BLaER1 (cell line): ENCODE results near the gene MS4A7.
A peak's percentile ranks its signal among the peaks of the same experiment; 100 is the strongest.
"Not testable (repeated sequence)": the region's sequence is repeated elsewhere in the genome, so short reads cannot be mapped to it uniquely, and the experiment has no call there.

Experiments used
- H3K27ac ChIP-seq: shearing (Covaris generic); formaldehyde crosslinking; 2 replicates; pipeline ENCODE4 v1.8.1; 2022
- H3K27me3 ChIP-seq: shearing (Covaris generic); formaldehyde crosslinking; 2 replicates; pipeline ENCODE4 v1.8.1; 2022
- H3K36me3 ChIP-seq: shearing (Covaris generic); formaldehyde crosslinking; 2 replicates; pipeline ENCODE4 v1.8.1; 2022
- H3K4me1 ChIP-seq: shearing (Covaris generic); formaldehyde crosslinking; 2 replicates; pipeline ENCODE4 v1.8.1; 2022
- H3K4me2 ChIP-seq: shearing (Covaris generic); formaldehyde crosslinking; 2 replicates; pipeline ENCODE4 v1.8.1; 2022
- H3K4me3 ChIP-seq: shearing (Covaris generic); formaldehyde crosslinking; 2 replicates; pipeline ENCODE4 v1.8.1; 2022
- H3K9ac ChIP-seq: shearing (Covaris generic); formaldehyde crosslinking; 2 replicates; pipeline ENCODE4 v1.8.1; 2022
- H3K9me3 ChIP-seq: shearing (Covaris generic); formaldehyde crosslinking; 2 replicates; pipeline ENCODE4 v1.8.1; 2022
- H4K20me1 ChIP-seq: shearing (Covaris generic); formaldehyde crosslinking; 2 replicates; pipeline ENCODE4 v1.8.1; 2022
- Cebpa-rat ChIP-seq: shearing (Covaris generic); IDR thresholded peaks from 2 replicates; pipeline ENCODE4 v1.8.1; 2022

MS4A7 gene

DNA sequence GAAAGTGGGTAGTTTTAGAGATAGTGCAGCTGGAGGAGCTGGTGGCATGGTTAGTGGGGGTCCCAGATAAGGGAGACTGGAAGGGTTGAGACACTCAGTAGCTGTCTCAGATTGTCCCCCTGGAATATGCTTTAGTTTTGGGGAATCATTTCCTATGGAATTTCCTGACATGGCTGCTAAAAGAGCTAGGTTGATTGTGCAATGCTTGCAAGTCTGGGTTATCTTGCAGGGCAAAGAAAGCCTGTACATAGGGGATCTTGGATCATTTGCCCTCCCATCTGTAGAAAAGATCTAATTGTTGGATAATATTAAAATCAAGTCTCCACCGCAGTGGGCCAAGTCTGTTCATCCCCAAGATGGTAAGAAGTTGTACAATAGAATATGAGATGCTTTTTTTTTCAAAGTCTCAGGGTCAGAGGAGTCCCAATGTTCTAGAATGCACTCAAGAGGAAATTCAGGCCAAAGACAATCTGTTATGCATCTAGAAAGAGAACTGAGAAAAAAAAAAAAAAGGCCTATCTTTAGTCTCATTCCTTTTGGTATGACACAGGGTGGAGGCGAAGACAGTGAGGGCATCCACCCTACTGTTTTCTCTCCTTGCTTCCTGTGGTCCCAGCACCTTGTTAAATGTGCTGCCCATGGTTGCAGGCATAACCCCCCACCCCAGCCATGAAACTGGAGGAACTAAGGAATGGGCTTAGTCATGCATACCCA is 31.1 kb upstream of the MS4A7 start:
- Histone ChIP-seq H3K4me1 (no peaks in the 10 kb centered on the region), H4K20me1 (no peaks in the 10 kb centered on the region), H3K36me3 (no peaks in the 10 kb centered on the region), H3K27ac (no peak overlapping the region), H3K27me3 (no peaks in the 10 kb centered on the region), H3K4me2 (no peak overlapping the region), H3K4me3 (no peak overlapping the region), H3K9me3 (0 out of 2 replicates have a peak, but pooled peaks cover 8% of the 10 kb centered on the region), H3K9ac (no peak overlapping the region)
- TF ChIP-seq Cebpa-rat, result no peak

- Histone ChIP-seq H3K4me2 (no peak overlapping the region), H3K36me3 (no peaks in the 10 kb centered on the region), H3K9ac (no peak overlapping the region), H4K20me1 (no peaks in the 10 kb centered on the region), H3K27me3 (no peaks in the 10 kb centered on the region), H3K9me3 (peaks cover 5% of the 10 kb centered on the region; the same call in 1 of the 2 replicates), H3K27ac (no peak overlapping the region), H3K4me3 (no peak overlapping the region), H3K4me1 (no peaks in the 10 kb centered on the region)
- no peak for TF ChIP-seq Cebpa-rat
Observed at GRCh38 chr11:60348116-60348515, 30.2 kb upstream of the MS4A7 start.

GRCh38 chr11:60349990-60350389 is 28.3 kb upstream of the MS4A7 start:
- no peak for TF ChIP-seq Cebpa-rat
- H3K4me1 ChIP-seq, result no peaks in the 10 kb centered on the region
- H4K20me1 ChIP-seq, result no peaks in the 10 kb centered on the region
- no peaks in the 10 kb centered on the region for H3K27me3 ChIP-seq
- H3K36me3 ChIP-seq, result no peaks in the 10 kb centered on the region
- no peak overlapping the region for H3K9ac ChIP-seq
- H3K4me2 ChIP-seq, result no peak overlapping the region
- no peak overlapping the region for H3K27ac ChIP-seq
- H3K9me3 ChIP-seq, result peaks cover 22% of the 10 kb centered on the region
- H3K4me3 ChIP-seq, result no peak overlapping the region

GRCh38 chr11:60357771-60358170 is 20.6 kb upstream of the MS4A7 start:
- no peaks in the 10 kb centered on the region for H4K20me1 ChIP-seq
- H3K9ac ChIP-seq, result no peak overlapping the region
- peaks cover 65% of the 10 kb centered on the region for H3K9me3 ChIP-seq
- 0 out of 2 replicates have a peak, but pooled peaks cover 6% of the 10 kb centered on the region for H3K36me3 ChIP-seq
- H3K27me3 ChIP-seq, result no peaks in the 10 kb centered on the region
- no peak overlapping the region for H3K4me2 ChIP-seq
- H3K27ac ChIP-seq, result no peak overlapping the region
- H3K4me1 ChIP-seq, result 0 out of 2 replicates have a peak, but pooled peaks cover 1% of the 10 kb centered on the region
- no peak for TF ChIP-seq Cebpa-rat
- no peak overlapping the region for H3K4me3 ChIP-seq

DNA sequence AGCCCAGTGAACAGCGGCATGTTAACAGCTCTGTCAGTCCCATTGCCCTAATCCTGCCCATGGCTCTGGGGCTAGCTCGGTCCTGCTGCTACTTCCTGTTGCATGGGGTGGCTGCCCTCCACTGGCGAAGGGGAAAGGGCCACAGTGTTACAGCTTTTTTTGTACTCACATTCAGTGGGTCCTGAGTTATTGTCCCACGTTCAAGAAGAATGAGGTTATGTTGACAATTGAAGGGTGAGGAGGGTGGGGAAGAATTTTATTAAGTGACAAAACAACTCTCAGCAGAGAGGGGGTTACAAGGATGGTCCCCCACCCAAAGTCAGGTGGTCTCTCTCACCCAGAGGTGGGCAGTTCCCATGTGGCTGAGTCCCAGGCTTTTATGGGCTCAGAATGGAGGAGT is 17.7 kb upstream of the MS4A7 start:
- no peak for TF ChIP-seq Cebpa-rat
- Histone ChIP-seq H3K36me3 (0 out of 2 replicates have a peak, but pooled peaks cover 6% of the 10 kb centered on the region), H3K9me3 (peaks cover 50% of the 10 kb centered on the region), H3K9ac (no peak overlapping the region), H3K27ac (no peak overlapping the region), H3K27me3 (no peaks in the 10 kb centered on the region), H4K20me1 (no peaks in the 10 kb centered on the region), H3K4me1 (peaks cover 24% of the 10 kb centered on the region), H3K4me3 (peak overlapping the region; percentile 33; the same call in 1 of the 2 replicates), H3K4me2 (no peak overlapping the region)

- H3K4me2 ChIP-seq, result no peak overlapping the region
- peaks cover 24% of the 10 kb centered on the region for H3K4me1 ChIP-seq
- 0 out of 2 replicates have a peak, but pooled peaks cover 6% of the 10 kb centered on the region for H3K36me3 ChIP-seq
- H3K27ac ChIP-seq, result no peak overlapping the region
- H4K20me1 ChIP-seq, result no peaks in the 10 kb centered on the region
- no peak overlapping the region for H3K4me3 ChIP-seq
- peaks cover 52% of the 10 kb centered on the region for H3K9me3 ChIP-seq
- H3K9ac ChIP-seq, result no peak overlapping the region
- TF ChIP-seq Cebpa-rat, result no peak
- no peaks in the 10 kb centered on the region for H3K27me3 ChIP-seq
Observed at GRCh38 chr11:60362241-60362640, 16.1 kb upstream of the MS4A7 start.

DNA sequence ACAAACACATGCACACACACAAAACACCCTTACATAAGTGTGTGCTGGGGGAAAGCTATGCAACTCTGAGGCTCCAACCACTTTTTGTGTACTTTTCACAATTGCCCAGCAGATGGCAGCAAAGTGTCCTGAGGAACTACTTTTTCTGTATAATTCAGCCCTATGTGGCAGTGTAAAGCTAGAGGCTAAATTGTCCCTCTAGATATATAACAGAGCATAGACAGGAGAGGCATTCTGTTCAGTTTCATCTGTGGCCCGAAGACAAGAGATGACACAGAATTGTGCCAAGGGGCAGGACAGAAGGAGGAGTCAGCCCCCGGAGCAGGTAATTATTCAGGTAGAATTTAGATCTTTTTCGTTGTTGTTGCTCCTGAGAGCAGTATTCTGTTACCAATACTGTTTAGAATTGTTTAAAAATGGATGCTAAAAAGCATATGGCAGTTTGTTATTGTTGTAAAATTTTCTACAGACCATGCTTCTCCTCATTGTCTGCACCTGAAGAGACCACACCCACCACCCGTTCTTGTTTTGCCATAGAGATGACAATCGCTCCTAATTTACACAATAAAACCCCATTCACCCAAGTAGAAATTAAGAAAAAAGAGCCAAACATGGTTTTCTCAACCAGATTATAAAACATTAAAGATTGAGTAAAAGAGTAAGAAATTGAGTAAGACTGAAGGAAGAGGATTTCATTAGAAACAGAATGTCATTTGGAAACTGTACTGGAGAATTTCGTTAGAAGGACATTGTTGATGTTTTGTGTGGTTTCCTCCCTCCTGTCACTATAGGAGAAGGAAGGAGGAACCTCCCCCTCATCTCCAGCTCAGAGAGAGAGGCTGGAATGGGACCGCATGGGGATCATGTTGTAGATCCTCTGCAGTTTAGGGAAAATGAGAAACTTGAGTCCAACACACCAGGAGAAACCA is 14.5 kb upstream of the MS4A7 start:
- Histone ChIP-seq H3K4me1 (peaks cover 24% of the 10 kb centered on the region), H3K4me3 (no peak overlapping the region), H3K27me3 (no peaks in the 10 kb centered on the region), H3K27ac (0 out of 2 replicates have a peak overlapping the region, but pooled peaks have one; percentile 4), H3K4me2 (peak overlapping the region; percentile 59), H3K9me3 (peaks cover 59% of the 10 kb centered on the region), H3K9ac (no peak overlapping the region), H3K36me3 (0 out of 2 replicates have a peak, but pooled peaks cover 6% of the 10 kb centered on the region), H4K20me1 (no peaks in the 10 kb centered on the region)
- no peak for TF ChIP-seq Cebpa-rat

DNA sequence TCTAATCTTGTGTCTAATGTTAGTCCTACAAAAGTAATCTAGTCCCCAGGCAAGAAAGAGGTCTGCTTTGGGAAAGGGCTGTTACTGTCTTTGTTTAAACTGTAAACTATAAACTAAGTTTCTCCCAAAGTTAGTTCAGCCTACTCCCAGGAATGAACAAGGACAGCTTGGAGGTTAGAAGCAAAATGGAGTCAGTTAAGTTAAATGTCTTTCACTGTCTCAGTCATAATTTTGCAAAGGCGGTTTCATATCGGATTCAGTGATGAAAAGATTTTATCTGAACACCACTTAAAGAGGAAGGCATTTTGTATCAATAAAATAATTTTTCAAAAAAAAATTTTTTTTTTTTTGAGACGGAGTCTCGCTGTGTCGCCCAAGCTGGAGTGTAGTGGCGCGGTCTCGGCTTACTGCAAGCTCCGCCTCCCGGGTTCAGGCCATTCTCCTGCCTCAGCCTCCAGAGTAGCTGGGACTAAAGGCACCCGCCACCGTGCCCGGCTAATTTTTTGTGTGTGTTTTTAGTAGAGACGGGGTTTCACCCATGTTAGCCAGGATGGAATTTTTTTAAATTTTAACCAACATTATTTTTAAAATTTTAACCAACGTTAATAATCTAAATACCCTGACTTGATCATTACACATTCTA is 11.9 kb upstream of the MS4A7 start:
- not testable (repeated sequence) for H3K4me2 ChIP-seq, H3K4me3 ChIP-seq, H4K20me1 ChIP-seq, H3K27ac ChIP-seq, H3K27me3 ChIP-seq, H3K9ac ChIP-seq, H3K36me3 ChIP-seq
- H3K9me3 ChIP-seq, result peaks cover 33% of the 10 kb centered on the region
- H3K4me1 ChIP-seq, result peaks cover 24% of the 10 kb centered on the region

DNA sequence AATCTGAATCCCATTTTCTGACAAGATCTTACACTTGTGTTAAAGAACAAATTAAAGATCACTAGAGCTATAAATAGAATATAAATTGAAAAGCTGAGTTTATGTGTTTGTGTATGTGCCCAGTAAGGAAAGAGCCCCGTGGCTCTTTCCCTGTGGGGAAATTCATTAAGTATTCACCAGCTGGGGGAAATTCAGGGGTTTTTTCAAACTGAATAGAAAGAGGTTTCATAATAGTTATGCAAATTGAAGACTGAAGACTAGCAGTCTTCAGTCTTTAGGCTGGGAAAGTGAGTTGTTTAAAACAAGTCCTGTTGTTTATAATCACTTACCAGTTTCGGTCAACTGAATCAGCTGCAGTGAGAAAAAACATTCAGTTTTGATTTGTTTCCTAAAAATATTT is 11.3 kb upstream of the MS4A7 start:
- Histone ChIP-seq H3K4me1 (peaks cover 24% of the 10 kb centered on the region), H4K20me1 (no peaks in the 10 kb centered on the region), H3K4me2 (no peak overlapping the region), H3K9me3 (peaks cover 28% of the 10 kb centered on the region), H3K9ac (no peak overlapping the region), H3K27me3 (no peaks in the 10 kb centered on the region), H3K4me3 (no peak overlapping the region), H3K27ac (no peak overlapping the region), H3K36me3 (no peaks in the 10 kb centered on the region)
- TF ChIP-seq Cebpa-rat, result no peak
